Stimulated activated CD8-positive, alpha-beta memory T cell treated with anti-CD3 and anti-CD28 coated beads, Interleukin-12 subunit alpha, Interleukin-12 subunit beta, amount 100 ng/mL, for 24 hours (primary cell): Measurements from ENCODE around the gene PIAS4.

Source experiments
- DNase-seq: peaks from one replicate; pipeline ENCODE4 v3.0.0-alpha.2; 2020; ENCODE audit errors: extremely low read depth

The PIAS4 gene

GRCh38 chr19:4077800-4078684 lies 70.5 kb downstream of the PIAS4 start:
- DNase-seq = no peak

- DNase-seq = no peak
These were observed 72.9 kb downstream of the PIAS4 start for GRCh38 chr19:4080473-4080872.

GRCh38 chr19:4081441-4082129 lies 74.0 kb downstream of the PIAS4 start:
- DNase-seq = no peak

GRCh38 chr19:4082172-4082571 lies 74.6 kb downstream of the PIAS4 start:
- no peak for DNase-seq

- DNase-seq = no peak
These were observed 76.4 kb downstream of the PIAS4 start for GRCh38 chr19:4083677-4084546.

- DNase-seq = no peak
These were observed 77.0 kb downstream of the PIAS4 start for GRCh38 chr19:4084547-4084877.

GRCh38 chr19:4086411-4086867 lies 78.9 kb downstream of the PIAS4 start:
- DNase-seq = no peak

- no peak for DNase-seq
These were observed 80.5 kb downstream of the PIAS4 start for GRCh38 chr19:4087787-4088679.

GRCh38 chr19:4088975-4089374 lies 81.4 kb downstream of the PIAS4 start:
- no peak for DNase-seq
